Fibroblast of lung (primary cell): ENCODE data around the gene IL20RB. TPM values are rescaled to one million over a fixed set of nuclear protein-coding genes. Genes with fewer than 3 reads are reported as not detected.
"Not testable (repeated sequence)": the region's sequence is repeated elsewhere in the genome, so short reads cannot be mapped to it uniquely, and the experiment has no call there.

Experiments
- DNase-seq, 2 donors: peaks; one replicate each; pipeline versions ENCODE4 v3.0.0 to v3.0.0-alpha.2; 2010; ENCODE audit warnings: low read depth in 2 of 2
- H2AFZ ChIP-seq: 2 replicates; pipeline ENCODE4 v1.5.1; 2012; ENCODE audit warnings: low read length, control low read depth, inconsistent platforms
- H3K27ac ChIP-seq: 2 replicates; pipeline ENCODE4 v1.5.1; 2011; ENCODE audit warnings: low read length, control low read depth; ENCODE audit not compliant: insufficient read depth
- H3K27me3 ChIP-seq: 2 replicates; pipeline ENCODE4 v1.5.1; 2011; ENCODE audit warnings: mild to moderate bottlenecking, low read length; ENCODE audit not compliant: control insufficient read depth, insufficient read depth
- H3K36me3 ChIP-seq: 2 replicates; pipeline ENCODE4 v1.5.1; 2011; ENCODE audit warnings: low read length; ENCODE audit not compliant: control insufficient read depth, insufficient read depth
- H3K4me1 ChIP-seq: 2 replicates; pipeline ENCODE4 v1.5.1; 2011; ENCODE audit warnings: low read length; ENCODE audit not compliant: control insufficient read depth, insufficient read depth; ENCODE audit errors: extremely low read depth
- H3K4me2 ChIP-seq: 2 replicates; pipeline ENCODE4 v1.5.1; 2011; ENCODE audit warnings: low read length, control low read depth; ENCODE audit not compliant: insufficient read depth; ENCODE audit errors: extremely low read depth
- H3K4me3 ChIP-seq, 4 experiments: fragments of 200-600 bp in 1 of 4; sonication (generic) in 1 of 4; replicated peaks in 1 of 4; 2 replicates each; pipeline ENCODE4 v1.5.1; 2011 to 2016; ENCODE audit warnings: low read length in 4 of 4, low read depth in 3 of 4, mild to moderate bottlenecking in 3 of 4, control low read depth in 2 of 4, inconsistent platforms in 1 of 4, mixed read lengths in 1 of 4; ENCODE audit not compliant: insufficient read depth in 1 of 4; ENCODE audit errors: control extremely low read depth in 1 of 4
- H3K79me2 ChIP-seq: 2 replicates; pipeline ENCODE4 v1.5.1; 2012; ENCODE audit warnings: mild to moderate bottlenecking, low read length, inconsistent platforms; ENCODE audit not compliant: control insufficient read depth, insufficient read depth
- H3K9ac ChIP-seq: 2 replicates; pipeline ENCODE4 v1.5.1; 2011; ENCODE audit warnings: mild to moderate bottlenecking, low read length, control low read depth; ENCODE audit not compliant: insufficient read depth
- H3K9me3 ChIP-seq: 2 replicates; pipeline ENCODE4 v1.5.1; 2012; ENCODE audit warnings: low read depth, low read length; ENCODE audit not compliant: control insufficient read depth, insufficient read depth
- H4K20me1 ChIP-seq: 2 replicates; pipeline ENCODE4 v1.5.1; 2011; ENCODE audit warnings: low read length; ENCODE audit not compliant: control insufficient read depth, insufficient read depth; ENCODE audit errors: extremely low read depth
- CTCF ChIP-seq, 2 donors: IDR thresholded peaks in 1 of 2; conservative IDR thresholded peaks in 1 of 2; 1 replicate in 1 of 2; 2 replicates in 1 of 2; pipeline ENCODE4 v1.5.1; 2011 to 2012; ENCODE audit warnings: low read length in 2 of 2, control low read depth in 1 of 2, inconsistent platforms in 1 of 2, low read depth in 1 of 2, mild to moderate bottlenecking in 1 of 2
- EZH2 ChIP-seq: IDR thresholded peaks from 2 replicates; pipeline ENCODE4 v1.5.1; 2012; ENCODE audit warnings: low read length, control low read depth, mild to moderate bottlenecking; ENCODE audit errors: missing control alignments
- polyA plus RNA-seq, 2 donors: library from polyadenylated mRNA; depleted of rRNA in 1 of 2; stranded (reverse) in 1 of 2; unstranded in 1 of 2; fragments of >200 nt; gene quantifications; 2 replicates each; pipeline ENCODE4 v1.2.1, GENCODE V29; 2011 to 2012; ENCODE audit warnings: missing spikeins in 1 of 2
- total RNA-seq: library from RNA; depleted of rRNA; stranded (reverse); fragments of >200 nt; gene quantifications from 2 replicates; pipeline ENCODE4 v1.2.1, GENCODE V29; 2014

The IL20RB gene
- total and polyA plus RNA-seq, 2 donors (not counting 1 experiment from before 2014, with no cell fraction given): 1.9 to 3.0 TPM

GRCh38 chr3:136984837-136985236 lies 27.1 kb downstream of the IL20RB start:
- DNase-seq: peak; percentile 27 to 56
- Histone ChIP-seq H3K79me2 (no peaks in the 10 kb centered on the region), H3K36me3 (no peaks in the 10 kb centered on the region), H3K27me3 (no peaks in the 10 kb centered on the region), H3K4me3 (no peak overlapping the region), H3K4me2 (no peak overlapping the region), H3K9ac (no peak overlapping the region), H3K9me3 (no peaks in the 10 kb centered on the region), H2AFZ (no peak overlapping the region), H3K27ac (no peak overlapping the region), H3K4me1 (no peaks in the 10 kb centered on the region), H4K20me1 (no peaks in the 10 kb centered on the region)
- no peak for TF ChIP-seq EZH2
- TF ChIP-seq CTCF (conservative IDR thresholded peaks at IDR 0.05 in 1 of 2, IDR thresholded peaks at IDR 0.05 in 1 of 2; ENCODE audit: low read depth in 1 of 2, low read length in 2 of 2): no peak

DNA sequence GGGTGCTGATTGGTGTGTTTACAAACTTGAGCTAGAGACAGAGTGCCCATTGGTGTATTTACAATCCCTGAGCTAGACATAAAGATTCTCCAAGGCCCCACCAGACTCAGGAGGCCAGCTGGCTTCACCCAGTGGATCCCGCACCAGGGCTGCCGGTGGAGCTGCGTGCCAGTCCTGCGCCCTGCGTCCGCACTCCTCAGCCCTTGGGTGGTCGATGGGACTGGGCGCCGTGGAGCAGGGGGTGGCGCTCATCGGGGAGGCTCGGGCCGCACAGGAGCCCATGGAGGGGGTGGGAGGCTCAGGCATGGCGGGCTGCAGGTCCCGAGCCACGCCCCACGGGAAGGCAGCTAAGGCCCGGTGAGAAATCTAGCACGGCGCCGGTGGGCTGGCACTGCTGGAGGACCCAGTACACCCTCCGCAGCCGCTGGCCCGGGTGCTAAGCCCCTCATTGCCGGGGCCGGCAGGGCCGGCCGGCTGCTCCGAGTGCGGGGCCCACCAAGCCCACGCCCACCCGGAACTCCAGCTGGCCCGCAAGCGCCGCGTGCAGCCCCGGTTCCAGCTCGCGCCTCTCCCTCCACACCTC lies 29.7 kb downstream of the IL20RB start:
- H3K27me3 ChIP-seq, H3K79me2 ChIP-seq, H3K4me3 ChIP-seq, H3K36me3 ChIP-seq, H3K4me1 ChIP-seq, H3K27ac ChIP-seq, H2AFZ ChIP-seq, H4K20me1 ChIP-seq, H3K4me2 ChIP-seq, H3K9me3 ChIP-seq, H3K9ac ChIP-seq, DNase-seq: not testable (repeated sequence)

DNA sequence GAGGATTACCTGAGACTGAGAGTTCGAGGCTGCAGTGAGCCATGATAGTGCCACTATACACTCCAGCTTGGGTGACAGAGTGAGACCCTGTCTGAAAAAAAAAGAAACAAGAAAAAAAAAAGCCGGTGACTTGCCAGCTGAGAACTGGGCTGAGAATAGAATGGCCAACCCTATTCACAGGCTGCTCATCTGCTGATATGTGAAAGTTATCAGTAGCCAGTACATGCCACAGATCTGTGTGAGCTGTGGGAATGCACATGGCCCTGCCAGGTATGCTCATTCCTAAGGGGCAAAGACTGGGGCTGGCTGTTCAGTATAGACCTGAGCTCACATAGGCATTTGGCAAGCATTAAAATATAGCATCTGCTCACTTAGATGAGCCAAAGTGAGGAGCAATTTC lies 30.9 kb downstream of the IL20RB start:
- TF ChIP-seq CTCF (conservative IDR thresholded peaks at IDR 0.05 in 1 of 2, IDR thresholded peaks at IDR 0.05 in 1 of 2; ENCODE audit: low read depth in 1 of 2, low read length in 2 of 2): no peak
- no peak for TF ChIP-seq EZH2
- Histone ChIP-seq H3K27ac (no peak overlapping the region), H3K79me2 (no peaks in the 10 kb centered on the region), H3K9ac (no peak overlapping the region), H3K9me3 (no peaks in the 10 kb centered on the region), H3K36me3 (no peaks in the 10 kb centered on the region), H3K27me3 (no peaks in the 10 kb centered on the region), H4K20me1 (no peaks in the 10 kb centered on the region), H2AFZ (no peak overlapping the region), H3K4me2 (no peak overlapping the region), H3K4me1 (no peaks in the 10 kb centered on the region), H3K4me3 (no peak overlapping the region)
- DNase-seq: no peak
